ENCODE measurements around the gene NR1H3.

NR1H3 gene

GRCh38 chr11:47254386-47254785 lies 3.4 kb upstream of the NR1H3 start:
- TF ChIP-seq CTCF (IDR thresholded peaks at IDR 0.05; ENCODE audit: low read depth, low read length), result no peak
- H3K4me3 ChIP-seq (ENCODE audit: low read depth, low read length), result no peak overlapping the region

GRCh38 chr11:47256374-47256773 lies 1.4 kb upstream of the NR1H3 start:
- no peak overlapping the region for H3K4me3 ChIP-seq (ENCODE audit: low read depth, low read length)
- TF ChIP-seq CTCF (IDR thresholded peaks at IDR 0.05; ENCODE audit: low read depth, low read length), result no peak

DNA sequence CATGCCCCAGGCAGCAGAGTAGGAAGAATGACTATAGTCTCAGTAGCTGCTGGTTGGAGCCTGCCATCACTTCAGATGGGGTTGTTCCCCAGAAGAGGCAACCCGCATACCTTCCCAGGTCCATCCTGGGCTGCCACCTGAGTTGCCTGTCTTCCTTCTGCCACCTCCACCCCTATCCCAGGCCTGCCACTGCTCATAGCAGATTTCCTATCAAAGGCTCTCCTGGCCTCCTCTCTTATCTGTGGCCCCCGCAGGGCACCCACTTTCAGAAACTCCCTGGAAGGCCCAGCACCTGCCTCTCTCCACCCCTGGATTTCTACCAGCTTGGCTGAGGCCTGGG lies 649 bp upstream of the NR1H3 start:
- no peak overlapping the region; the same call in 1 of the 2 replicates for H3K4me3 ChIP-seq (ENCODE audit: low read depth, low read length)
- TF ChIP-seq CTCF (IDR thresholded peaks at IDR 0.05; ENCODE audit: low read depth, low read length), result no peak

DNA sequence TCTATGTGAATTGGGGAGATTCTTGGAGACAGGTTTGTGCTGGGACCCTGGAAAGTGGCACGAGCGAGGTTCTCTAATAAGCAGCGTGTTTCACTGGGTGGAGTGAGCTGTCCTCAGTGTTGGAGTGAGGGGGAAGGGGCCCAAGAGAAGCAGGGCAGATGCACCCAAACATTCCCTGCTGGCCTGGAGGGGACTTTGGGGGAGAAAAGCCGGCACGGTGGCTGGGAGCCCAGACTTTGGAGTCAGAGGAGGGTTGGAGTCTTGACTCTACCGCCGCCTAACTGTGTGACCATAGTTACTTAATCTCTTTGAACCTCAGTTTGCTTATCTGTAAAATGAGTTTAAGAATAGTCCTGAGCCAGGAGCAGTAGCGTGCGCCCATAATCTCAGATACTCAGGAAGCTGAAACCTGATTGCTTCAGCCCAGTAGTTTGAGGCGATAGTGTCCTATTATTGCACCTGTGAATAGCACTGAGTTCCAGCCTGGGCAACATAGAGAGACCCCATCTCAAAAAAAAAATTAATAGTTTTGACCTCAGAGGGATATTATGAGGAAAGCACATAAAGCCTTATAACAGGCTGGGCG lies 614 bp downstream of the NR1H3 start:
- TF ChIP-seq CTCF (IDR thresholded peaks at IDR 0.05; ENCODE audit: low read depth, low read length), result no peak
- H3K4me3 ChIP-seq (ENCODE audit: low read depth, low read length), result peak overlapping the region; percentile 46

GRCh38 chr11:47259232-47259977 lies 1.6 kb downstream of the NR1H3 start:
- no peak overlapping the region for H3K4me3 ChIP-seq (ENCODE audit: low read depth, low read length)
- TF ChIP-seq CTCF (IDR thresholded peaks at IDR 0.05; ENCODE audit: low read depth, low read length), result peak; percentile 64

DNA sequence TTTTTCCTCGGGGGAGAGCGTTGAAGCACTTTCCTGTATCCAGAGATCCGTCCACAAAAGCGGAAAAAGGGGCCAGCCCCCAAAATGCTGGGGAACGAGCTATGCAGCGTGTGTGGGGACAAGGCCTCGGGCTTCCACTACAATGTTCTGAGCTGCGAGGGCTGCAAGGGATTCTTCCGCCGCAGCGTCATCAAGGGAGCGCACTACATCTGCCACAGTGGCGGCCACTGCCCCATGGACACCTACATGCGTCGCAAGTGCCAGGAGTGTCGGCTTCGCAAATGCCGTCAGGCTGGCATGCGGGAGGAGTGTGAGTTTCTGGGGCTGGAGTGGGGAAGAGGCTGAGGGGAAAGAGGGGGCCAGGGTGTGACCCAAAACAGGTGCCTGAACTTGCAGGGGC lies 2.6 kb downstream of the NR1H3 start:
- no peak for TF ChIP-seq CTCF (IDR thresholded peaks at IDR 0.05; ENCODE audit: low read depth, low read length)
- H3K4me3 ChIP-seq (ENCODE audit: low read depth, low read length), result no peak overlapping the region

GRCh38 chr11:47261291-47261800 lies 3.5 kb downstream of the NR1H3 start:
- no peak overlapping the region for H3K4me3 ChIP-seq (ENCODE audit: low read depth, low read length)
- no peak for TF ChIP-seq CTCF (IDR thresholded peaks at IDR 0.05; ENCODE audit: low read depth, low read length)

Measured in WI38 (cell line).